ENCODE results near the gene CUL9. TPM values are rescaled to one million over a fixed set of nuclear protein-coding genes. Genes with fewer than 3 reads are reported as not detected.
A peak's percentile ranks its signal among the peaks of the same experiment; 100 is the strongest.

The CUL9 gene
- total and polyA plus RNA-seq, 8 donors: 11.3 to 99.3 (median 15.1) TPM

- ATAC-seq (no peak), FAIRE-seq (no peak), DNase-seq (no peak)
- no peak for TF ChIP-seq CTCF (IDR thresholded peaks at IDR 0.05)
- H3K27ac ChIP-seq: peak overlapping the region in 2 of 4 donors; percentile 59 to 61
- peak overlapping the region; percentile 50 to 80 (median 60) for H3K4me3 ChIP-seq
- H3K9me3 ChIP-seq: no peaks in the 10 kb centered on the region
- H3K4me1 ChIP-seq: peaks cover 0 to 6% (median 0%) of the 10 kb centered on the region in 3 donors
- H3K36me3 ChIP-seq: peaks cover 5 to 21% (median 15%) of the 10 kb centered on the region in 3 donors
- intact Hi-C loops (cut with DNase I): no loop called here
- WGBS, 2 donors: 26 to 30% methylated on average over 9 of the region's 9 CpGs
- H3K27me3 ChIP-seq: no peaks in the 10 kb centered on the region
These were observed 415 bp upstream of the CUL9 start for GRCh38 chr6:43181621-43181941.

DNA sequence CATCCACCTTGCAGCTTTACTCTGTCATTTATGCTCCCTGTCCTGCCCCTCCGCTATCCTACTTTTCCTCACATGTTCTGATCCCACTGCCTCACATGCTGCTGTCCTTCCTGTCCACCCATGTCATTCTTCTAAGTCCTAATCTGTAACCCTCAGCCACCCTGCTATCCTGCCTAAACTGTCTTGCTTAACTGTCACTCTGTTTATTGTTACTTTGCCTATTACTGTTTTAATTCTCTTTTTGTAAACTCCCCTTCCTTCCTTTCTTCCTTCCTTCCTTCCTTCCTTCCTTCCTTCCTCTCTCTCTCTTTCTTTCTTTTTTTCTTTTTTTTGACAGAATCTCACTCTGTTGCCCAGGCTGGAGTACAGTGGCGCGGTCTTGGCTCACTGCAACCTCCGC lies 1.4 kb downstream of the CUL9 start:
- Histone ChIP-seq H3K27me3 (no peaks in the 10 kb centered on the region), H3K36me3 (peaks cover 5 to 21% (median 11%) of the 10 kb centered on the region in 3 donors), H3K27ac (no peak overlapping the region), H3K9me3 (no peaks in the 10 kb centered on the region), H3K4me1 (peaks cover 0 to 6% (median 0%) of the 10 kb centered on the region in 3 donors), H3K4me3 (no peak overlapping the region)
- no peak for FAIRE-seq
- no peak for TF ChIP-seq CTCF (IDR thresholded peaks at IDR 0.05)
- ATAC-seq: no peak
- WGBS, 2 donors: 97% methylated on average over 4 of the region's 4 CpGs
- intact Hi-C loops (cut with DNase I): no loop called here
- no peak for DNase-seq

DNA sequence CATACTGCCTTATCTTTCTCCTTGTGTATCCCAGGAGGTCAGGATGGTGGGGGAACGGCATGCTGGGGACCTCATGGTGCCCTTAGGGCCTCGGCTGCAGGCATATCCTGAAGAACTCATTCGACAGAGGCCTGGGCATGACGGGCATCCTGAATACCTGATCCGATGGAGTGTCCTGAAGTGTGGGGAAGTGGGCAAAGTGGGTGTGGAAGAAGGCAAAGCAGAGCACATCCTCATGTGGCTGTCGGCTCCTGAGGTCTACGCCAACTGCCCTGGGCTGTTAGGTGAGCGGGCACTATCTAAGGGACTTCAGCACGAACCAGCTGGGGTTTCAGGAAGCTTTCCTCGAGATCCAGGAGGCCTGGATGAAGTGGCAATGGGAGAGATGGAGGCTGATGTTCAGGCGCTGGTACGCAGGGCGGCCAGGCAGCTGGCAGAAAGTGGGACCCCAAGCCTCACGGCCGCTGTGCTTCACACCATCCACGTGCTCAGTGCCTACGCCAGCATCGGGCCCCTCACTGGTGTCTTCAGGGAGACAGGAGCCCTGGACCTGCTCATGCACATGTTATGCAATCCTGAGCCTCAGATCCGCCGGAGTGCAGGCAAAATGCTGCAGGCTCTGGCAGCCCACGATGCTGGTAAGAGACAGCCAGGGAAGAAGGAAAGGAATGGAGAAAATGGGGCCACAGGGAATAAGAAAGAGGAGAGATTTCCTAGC lies 2.4 kb downstream of the CUL9 start:
- no peak overlapping the region for H3K27ac ChIP-seq
- intact Hi-C loops (cut with DNase I): no loop called here
- H3K4me1 ChIP-seq: peaks cover 0 to 6% (median 0%) of the 10 kb centered on the region in 3 donors
- DNase-seq: no peak
- WGBS, 2 donors: 89 to 92% methylated on average over 21 of the region's 21 CpGs
- no peak for TF ChIP-seq CTCF (IDR thresholded peaks at IDR 0.05)
- H3K9me3 ChIP-seq: no peaks in the 10 kb centered on the region
- H3K27me3 ChIP-seq: no peaks in the 10 kb centered on the region
- no peak for FAIRE-seq
- H3K36me3 ChIP-seq: peaks cover under 1 to 16% (median 2%) of the 10 kb centered on the region in 3 donors
- ATAC-seq: no peak
- H3K4me3 ChIP-seq: no peak overlapping the region

- no peak for ATAC-seq
These were observed 3.5 kb downstream of the CUL9 start for GRCh38 chr6:43185391-43185985.

More at GRCh38 chr6:43185391-43185985, 3.5 kb downstream of the CUL9 start:
- Histone ChIP-seq H3K4me1 (peaks cover 0 to 6% (median 0%) of the 10 kb centered on the region in 3 donors), H3K36me3 (peaks cover 0 to 15% (median 0%) of the 10 kb centered on the region in 3 donors), H3K27me3 (no peaks in the 10 kb centered on the region), H3K9me3 (no peaks in the 10 kb centered on the region), H3K4me3 (no peak overlapping the region), H3K27ac (no peak overlapping the region)
- DNase-seq (no peak), FAIRE-seq (no peak)
- TF ChIP-seq CTCF (IDR thresholded peaks at IDR 0.05): no peak
- intact Hi-C loops (cut with DNase I): no loop called here
- 73 to 74% methylated on average over 5 of the region's 5 CpGs for WGBS, 2 donors
